HG02642 (cell line): Measurements from ENCODE around the gene TPX2.

Source experiments
- ATAC-seq: cut with Tn5 transposase; IDR thresholded peaks from one replicate; pipeline ENCODE4 v1.9.1; 2021; ENCODE audit warnings: mild to moderate bottlenecking; ENCODE audit not compliant: unreplicated experiment, poor library complexity

TPX2 gene

GRCh38 chr20:31758521-31758920 is 19.4 kb downstream of the TPX2 start:
- no peak for ATAC-seq

GRCh38 chr20:31758991-31759390 is 19.9 kb downstream of the TPX2 start:
- ATAC-seq: no peak

- no peak for ATAC-seq
Measured at GRCh38 chr20:31759836-31760518, 20.9 kb downstream of the TPX2 start.

GRCh38 chr20:31760519-31761240 is 21.6 kb downstream of the TPX2 start:
- no peak for ATAC-seq

GRCh38 chr20:31764641-31765305 is 25.7 kb downstream of the TPX2 start:
- no peak for ATAC-seq

GRCh38 chr20:31767805-31768204 is 28.7 kb downstream of the TPX2 start:
- ATAC-seq: no peak

- ATAC-seq: no peak
Measured at GRCh38 chr20:31769681-31770080, 30.6 kb downstream of the TPX2 start.

GRCh38 chr20:31770243-31770642 is 31.2 kb downstream of the TPX2 start:
- no peak for ATAC-seq

- ATAC-seq: no peak
Measured at GRCh38 chr20:31774408-31774807, 35.3 kb downstream of the TPX2 start.

GRCh38 chr20:31780839-31781238 is 41.7 kb downstream of the TPX2 start:
- ATAC-seq: no peak

GRCh38 chr20:31781945-31782344 is 42.9 kb downstream of the TPX2 start:
- no peak for ATAC-seq

- no peak for ATAC-seq
Measured at GRCh38 chr20:31784354-31785044, 45.4 kb downstream of the TPX2 start.

GRCh38 chr20:31785089-31785488 is 46.0 kb downstream of the TPX2 start:
- no peak for ATAC-seq

GRCh38 chr20:31788578-31788977 is 49.5 kb downstream of the TPX2 start:
- no peak for ATAC-seq

GRCh38 chr20:31790401-31790800 is 51.3 kb downstream of the TPX2 start:
- ATAC-seq: no peak

GRCh38 chr20:31797364-31797763 is 58.3 kb downstream of the TPX2 start:
- ATAC-seq: no peak

GRCh38 chr20:31801508-31801907 is 62.4 kb downstream of the TPX2 start:
- no peak for ATAC-seq

- no peak for ATAC-seq
Measured at GRCh38 chr20:31803552-31804291, 64.6 kb downstream of the TPX2 start.

GRCh38 chr20:31806564-31807355 is 67.7 kb downstream of the TPX2 start:
- ATAC-seq: no peak
